Cardiac fibroblast (primary cell): ENCODE measurements around the gene SEMA6A.

Source experiments
- DNase-seq, 2 donors: peaks; one replicate each; pipeline versions ENCODE4 v3.0.0 to v3.0.0-alpha.2; 2010; ENCODE audit warnings: low read depth in 2 of 2
- H3K4me3 ChIP-seq, 2 donors: replicated peaks in 1 of 2; 1 replicate in 1 of 2; 2 replicates in 1 of 2; pipeline ENCODE4 v1.5.1; 2011; ENCODE audit warnings: low read depth in 2 of 2, low read length in 2 of 2, mild to moderate bottlenecking in 2 of 2, moderate library complexity in 1 of 2
- TF ChIP-seq, protein P1 (sequence below): IDR thresholded peaks from one replicate; pipeline ENCODE4 v1.5.1; 2011; ENCODE audit warnings: low read depth, mild to moderate bottlenecking, low read length, inconsistent platforms

The SEMA6A gene

GRCh38 chr5:116452774-116453368, 121.8 kb downstream of the SEMA6A start:
- no peak for DNase-seq
- H3K4me3 ChIP-seq, result no peak overlapping the region
- TF ChIP-seq, protein P1, sequence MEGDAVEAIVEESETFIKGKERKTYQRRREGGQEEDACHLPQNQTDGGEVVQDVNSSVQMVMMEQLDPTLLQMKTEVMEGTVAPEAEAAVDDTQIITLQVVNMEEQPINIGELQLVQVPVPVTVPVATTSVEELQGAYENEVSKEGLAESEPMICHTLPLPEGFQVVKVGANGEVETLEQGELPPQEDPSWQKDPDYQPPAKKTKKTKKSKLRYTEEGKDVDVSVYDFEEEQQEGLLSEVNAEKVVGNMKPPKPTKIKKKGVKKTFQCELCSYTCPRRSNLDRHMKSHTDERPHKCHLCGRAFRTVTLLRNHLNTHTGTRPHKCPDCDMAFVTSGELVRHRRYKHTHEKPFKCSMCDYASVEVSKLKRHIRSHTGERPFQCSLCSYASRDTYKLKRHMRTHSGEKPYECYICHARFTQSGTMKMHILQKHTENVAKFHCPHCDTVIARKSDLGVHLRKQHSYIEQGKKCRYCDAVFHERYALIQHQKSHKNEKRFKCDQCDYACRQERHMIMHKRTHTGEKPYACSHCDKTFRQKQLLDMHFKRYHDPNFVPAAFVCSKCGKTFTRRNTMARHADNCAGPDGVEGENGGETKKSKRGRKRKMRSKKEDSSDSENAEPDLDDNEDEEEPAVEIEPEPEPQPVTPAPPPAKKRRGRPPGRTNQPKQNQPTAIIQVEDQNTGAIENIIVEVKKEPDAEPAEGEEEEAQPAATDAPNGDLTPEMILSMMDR, result no peak

GRCh38 chr5:116451905-116452450, 122.6 kb downstream of the SEMA6A start:
- TF ChIP-seq, protein P1, result no peak
- DNase-seq, result no peak

GRCh38 chr5:116451066-116451465, 123.6 kb downstream of the SEMA6A start:
- TF ChIP-seq, protein P1, result no peak
- DNase-seq, result no peak
- H3K4me3 ChIP-seq, result no peak overlapping the region

More at GRCh38 chr5:116451905-116452450, 122.6 kb downstream of the SEMA6A start:
- H3K4me3 ChIP-seq, result no peak overlapping the region

DNA sequence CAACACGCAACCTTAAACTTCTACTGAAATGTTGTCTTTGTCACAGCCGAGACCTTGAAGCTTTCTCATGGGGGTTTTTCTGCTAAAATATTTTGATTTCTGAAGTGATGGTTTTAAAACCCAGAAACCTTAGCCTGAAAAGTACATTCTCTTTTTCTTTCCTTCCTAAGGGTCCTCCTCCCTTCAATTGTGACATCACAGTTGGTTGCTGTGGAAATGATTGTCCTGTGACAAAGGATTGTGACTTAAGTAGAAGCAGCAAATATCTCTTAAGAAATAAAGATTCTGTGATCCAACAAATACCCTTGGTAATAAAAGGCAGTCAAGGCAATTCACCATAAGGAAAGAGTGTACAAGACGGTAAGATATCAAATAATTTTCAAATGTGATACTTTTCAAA, 125.2 kb downstream of the SEMA6A start:
- TF ChIP-seq, protein P1, result no peak
- no peak overlapping the region for H3K4me3 ChIP-seq
- DNase-seq, result no peak

- TF ChIP-seq, protein P1, result no peak
- no peak overlapping the region for H3K4me3 ChIP-seq
- no peak for DNase-seq
Observed at GRCh38 chr5:116448870-116449427, 125.7 kb downstream of the SEMA6A start.

GRCh38 chr5:116448450-116448849, 126.2 kb downstream of the SEMA6A start:
- TF ChIP-seq, protein P1, result no peak
- DNase-seq, result no peak
- no peak overlapping the region for H3K4me3 ChIP-seq
